Activated T-helper 2 cell treated with anti-CD3 and anti-CD28 coated beads, Interferon-gamma antibody, Interleukin-2, Interleukin-4, amounts not matched to agents 10 μg/mL and 5 μg/mL and 100 μg/mL, durations not matched to agents 14 hours and 24 hours and 36 hours (primary cell): ENCODE data around the gene TOR1B. TPM values are rescaled to one million over a fixed set of nuclear protein-coding genes. Genes with fewer than 3 reads are reported as not detected.
A peak's percentile ranks its signal among the peaks of the same experiment; 100 is the strongest.

Experiments used
- DNase-seq: peaks from one replicate; pipeline ENCODE4 v3.0.0; 2021; ENCODE audit warnings: low spot score
- H3K27ac Mint-ChIP-seq: one replicate; pipeline ENCODE4 v1.8.0; 2021; ENCODE audit warnings: mixed read lengths
- H3K27me3 Mint-ChIP-seq: one replicate; pipeline ENCODE4 v1.8.0; 2021; ENCODE audit warnings: low read depth, mixed read lengths
- H3K36me3 Mint-ChIP-seq: one replicate; pipeline ENCODE4 v1.8.0; 2021; ENCODE audit warnings: low read depth, mixed read lengths
- H3K4me1 Mint-ChIP-seq: one replicate; pipeline ENCODE4 v1.8.0; 2021; ENCODE audit warnings: low read depth, mixed read lengths
- H3K4me3 Mint-ChIP-seq: one replicate; pipeline ENCODE4 v1.8.0; 2021; ENCODE audit warnings: low read depth, mild to moderate bottlenecking, moderate library complexity, mixed read lengths
- H3K9me3 Mint-ChIP-seq: one replicate; pipeline ENCODE4 v1.8.0; 2021; ENCODE audit warnings: mixed read lengths
- intact Hi-C: fragments of 100-400 bp; cut with micrococcal nuclease; formaldehyde crosslinking; loops from one replicate; pipeline ENCODE4 v1.15.1; 2023
- total RNA-seq: library from RNA; stranded (reverse); gene quantifications from 2 replicates; pipeline ENCODE4 v1.2.3, GENCODE V29; 2022

The TOR1B gene
- total RNA-seq, 1 donor from 2014 or later = 25.2 TPM

DNA sequence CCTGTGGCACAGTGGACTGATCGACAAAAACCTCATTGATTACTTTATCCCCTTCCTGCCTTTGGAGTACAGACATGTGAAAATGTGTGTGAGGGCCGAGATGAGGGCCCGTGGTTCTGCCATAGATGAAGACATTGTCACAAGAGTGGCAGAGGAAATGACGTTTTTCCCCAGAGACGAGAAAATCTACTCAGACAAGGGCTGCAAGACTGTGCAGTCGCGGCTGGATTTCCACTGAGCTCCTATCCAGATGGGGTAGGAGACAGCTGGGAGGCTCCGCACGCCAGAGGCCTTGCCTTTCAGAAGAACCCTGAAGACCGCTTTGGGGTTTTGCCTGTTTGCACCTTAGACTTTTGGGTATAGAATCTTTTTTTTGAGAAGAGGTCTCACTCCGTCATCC is 6.4 kb downstream of the TOR1B start:
- Mint-ChIP-seq H3K4me1 (peaks cover 16% of the 10 kb centered on the region), H3K27me3 (no peaks in the 10 kb centered on the region), H3K4me3 (no peak overlapping the region), H3K27ac (no peak overlapping the region), H3K9me3 (no peaks in the 10 kb centered on the region), H3K36me3 (peaks cover 71% of the 10 kb centered on the region)
- no peak for DNase-seq
- intact Hi-C loops = no loop called here

DNA sequence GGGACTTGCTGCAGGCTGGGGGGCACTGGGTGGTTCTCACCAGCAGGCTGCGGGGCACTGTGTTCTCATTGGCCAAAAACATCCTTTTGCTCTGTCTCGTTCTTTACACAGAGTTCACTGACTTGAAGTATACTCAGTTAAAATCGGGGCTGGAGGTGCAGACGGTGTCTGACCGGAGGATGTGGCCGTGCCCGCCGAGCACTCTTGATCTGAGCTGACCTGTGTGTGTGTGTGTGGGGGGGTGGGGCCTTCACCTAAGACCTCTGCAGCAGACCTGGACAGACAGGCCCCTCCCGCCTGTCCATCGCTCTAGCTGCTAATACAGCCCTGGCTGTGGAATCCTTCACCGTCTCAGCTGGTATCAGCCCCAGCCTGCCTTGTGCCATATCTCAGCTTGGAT is 7.1 kb downstream of the TOR1B start:
- Mint-ChIP-seq H3K4me1 (peaks cover 16% of the 10 kb centered on the region), H3K36me3 (peaks cover 75% of the 10 kb centered on the region), H3K9me3 (no peaks in the 10 kb centered on the region), H3K27me3 (no peaks in the 10 kb centered on the region), H3K27ac (no peak overlapping the region), H3K4me3 (no peak overlapping the region)
- intact Hi-C loops = no loop called here
- DNase-seq = no peak

DNA sequence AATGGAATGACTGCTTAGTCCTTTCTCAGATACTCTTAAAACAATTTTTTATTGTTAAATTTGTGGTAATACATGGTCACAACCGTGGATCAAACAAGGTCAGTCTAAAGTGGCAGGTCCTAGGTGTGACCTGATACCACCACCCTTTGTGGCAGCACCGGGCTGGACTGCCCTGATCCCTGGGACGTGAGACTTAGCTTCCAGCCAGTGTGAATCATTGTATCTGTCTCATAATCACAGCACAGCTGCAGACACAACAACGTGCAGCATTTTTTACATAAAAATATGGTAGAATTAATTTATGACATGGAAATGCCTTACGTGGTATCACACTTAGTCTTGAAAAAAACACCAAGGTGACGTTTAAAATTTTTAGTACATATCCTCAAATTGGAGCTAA is 7.8 kb downstream of the TOR1B start:
- Mint-ChIP-seq H3K27me3 (no peaks in the 10 kb centered on the region), H3K27ac (no peak overlapping the region), H3K4me1 (peaks cover 13% of the 10 kb centered on the region), H3K36me3 (peaks cover 76% of the 10 kb centered on the region), H3K4me3 (no peak overlapping the region), H3K9me3 (no peaks in the 10 kb centered on the region)
- intact Hi-C loops = no loop called here
- DNase-seq = no peak

DNA sequence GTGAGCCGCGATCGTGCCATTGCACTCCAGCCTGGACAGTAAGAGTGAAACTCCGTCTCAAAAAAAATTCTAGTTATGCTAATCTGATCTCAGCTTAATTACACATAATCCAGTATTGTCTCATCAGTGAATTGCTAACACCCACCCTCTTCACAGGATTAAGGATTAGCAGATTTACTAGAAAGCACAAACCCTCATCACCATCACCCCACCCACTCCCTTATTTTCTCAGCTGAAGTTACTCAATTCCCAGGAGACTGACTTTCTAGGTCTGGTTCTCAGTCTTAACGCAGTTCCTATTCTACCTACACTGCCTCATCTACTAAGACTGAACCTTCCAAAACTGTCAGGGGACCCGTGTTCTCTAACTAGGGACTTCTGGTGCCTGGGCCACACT is 9.0 kb downstream of the TOR1B start:
- DNase-seq = no peak
- H3K27me3 Mint-ChIP-seq = no peaks in the 10 kb centered on the region
- peaks cover 5% of the 10 kb centered on the region for H3K4me1 Mint-ChIP-seq
- no peaks in the 10 kb centered on the region for H3K9me3 Mint-ChIP-seq
- no peak overlapping the region for H3K4me3 Mint-ChIP-seq
- peaks cover 76% of the 10 kb centered on the region for H3K36me3 Mint-ChIP-seq
- intact Hi-C loops = no loop called here
- H3K27ac Mint-ChIP-seq = peak overlapping the region; percentile 21

DNA sequence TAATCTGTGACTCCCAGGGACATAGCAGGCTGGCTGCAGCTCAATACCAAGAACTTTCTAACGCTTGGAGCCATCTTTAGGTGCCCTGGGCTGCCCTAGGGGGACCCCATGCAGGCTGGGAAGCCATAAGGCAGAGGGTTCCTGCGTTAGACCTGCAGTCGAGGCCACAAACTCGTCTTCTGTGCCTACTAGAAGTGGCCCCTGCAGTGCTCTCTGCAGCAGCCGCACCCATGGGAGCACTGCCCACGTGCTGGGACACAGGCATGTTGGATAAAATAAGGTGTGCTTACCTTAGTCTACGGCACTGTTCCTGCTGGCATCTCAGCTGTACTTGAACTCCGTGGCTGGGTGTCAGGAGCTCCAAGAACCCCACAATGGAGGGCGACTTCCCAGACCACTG is 9.4 kb downstream of the TOR1B start:
- Mint-ChIP-seq H3K36me3 (peaks cover 76% of the 10 kb centered on the region), H3K9me3 (no peaks in the 10 kb centered on the region), H3K27me3 (no peaks in the 10 kb centered on the region), H3K4me1 (peaks cover 3% of the 10 kb centered on the region), H3K4me3 (no peak overlapping the region), H3K27ac (no peak overlapping the region)
- no peak for DNase-seq
- intact Hi-C loops = no loop called here

DNA sequence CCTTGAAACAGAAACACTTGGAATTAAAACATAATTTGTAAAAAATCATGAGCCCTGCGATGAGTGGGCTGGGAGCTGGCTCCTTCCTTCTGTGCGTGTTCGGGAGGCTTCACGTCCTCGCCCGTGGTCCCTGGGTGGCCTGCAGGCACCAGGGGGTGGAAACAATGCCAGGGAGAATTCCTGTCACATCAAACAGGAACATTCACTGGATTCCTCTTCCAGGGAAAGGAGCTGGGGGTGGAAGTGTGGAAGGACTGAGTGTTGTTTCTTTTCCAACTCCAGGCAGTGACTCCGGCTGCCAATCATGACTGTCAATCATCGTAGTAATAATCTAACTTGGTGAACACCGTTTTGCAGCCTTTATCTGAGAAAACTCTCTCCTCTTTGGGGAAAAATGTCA is 10.7 kb downstream of the TOR1B start:
- Mint-ChIP-seq H3K27ac (no peak overlapping the region), H3K4me1 (peaks cover 3% of the 10 kb centered on the region), H3K27me3 (no peaks in the 10 kb centered on the region), H3K36me3 (peaks cover 78% of the 10 kb centered on the region), H3K9me3 (no peaks in the 10 kb centered on the region), H3K4me3 (no peak overlapping the region)
- DNase-seq = no peak
- intact Hi-C loops = no loop called here

DNA sequence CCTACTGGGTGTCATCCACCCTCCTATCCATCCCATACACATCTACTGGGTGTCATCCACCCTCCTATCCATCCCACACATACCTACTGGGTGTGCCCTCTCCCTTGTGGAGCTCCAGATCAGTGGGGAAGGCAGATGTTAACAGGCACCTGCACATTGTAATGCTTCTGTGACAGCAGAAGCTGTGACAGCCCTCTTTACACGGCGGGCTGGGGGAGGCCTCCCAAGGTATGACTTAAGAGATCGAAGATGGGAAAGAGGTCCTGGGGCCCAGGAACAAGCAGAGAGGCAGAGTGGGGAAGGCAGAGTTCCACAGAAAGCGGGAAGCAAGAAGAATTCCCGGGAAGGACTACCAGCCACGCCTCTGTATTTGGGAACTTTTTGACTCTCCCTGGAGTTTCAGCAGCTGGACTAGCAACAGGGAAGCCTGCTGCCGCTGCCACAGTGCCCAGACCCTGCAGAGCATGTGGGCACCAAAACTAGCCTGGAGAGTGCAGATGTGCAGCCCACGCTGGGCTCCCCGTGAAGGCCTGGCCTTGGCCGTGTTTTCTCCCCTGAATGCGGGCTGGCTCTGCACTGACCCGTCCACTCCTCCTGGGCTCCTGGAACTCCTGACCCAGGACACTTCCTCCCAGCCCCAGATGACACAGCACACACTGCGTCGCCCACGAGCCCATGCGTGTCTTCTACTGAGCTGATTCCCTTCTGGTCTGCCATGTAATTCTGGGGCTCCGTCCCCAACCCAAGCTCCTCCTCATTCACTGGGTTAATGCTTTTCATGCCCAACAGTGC is 11.6 kb downstream of the TOR1B start:
- H3K36me3 Mint-ChIP-seq = peaks cover 74% of the 10 kb centered on the region
- peaks cover 3% of the 10 kb centered on the region for H3K4me1 Mint-ChIP-seq
- H3K27me3 Mint-ChIP-seq = no peaks in the 10 kb centered on the region
- H3K4me3 Mint-ChIP-seq = no peak overlapping the region
- intact Hi-C loops = no loop called here
- H3K27ac Mint-ChIP-seq = no peak overlapping the region
- no peak for DNase-seq
- H3K9me3 Mint-ChIP-seq = no peaks in the 10 kb centered on the region

DNA sequence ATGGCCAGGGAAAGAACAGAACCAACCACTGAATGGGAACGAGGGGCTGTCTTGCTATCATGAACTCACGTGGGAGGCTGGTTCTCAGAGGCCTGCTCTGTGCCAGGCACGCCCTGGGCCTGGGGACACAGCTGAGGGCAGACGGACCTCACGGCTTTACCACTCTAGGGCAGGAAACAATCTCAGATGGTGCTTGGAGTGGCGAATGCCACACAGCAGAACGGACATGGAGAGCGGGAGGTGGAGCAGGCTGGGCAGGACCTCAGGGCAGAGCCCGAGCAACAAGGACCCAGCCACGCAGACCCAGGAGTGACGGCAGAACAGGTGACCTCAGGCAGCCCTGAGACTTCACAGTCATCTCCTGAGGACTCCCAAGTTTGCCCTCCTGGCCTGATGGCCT is 12.3 kb downstream of the TOR1B start:
- intact Hi-C loops = no loop called here
- H3K4me1 Mint-ChIP-seq = peaks cover 3% of the 10 kb centered on the region
- peaks cover 67% of the 10 kb centered on the region for H3K36me3 Mint-ChIP-seq
- no peak for DNase-seq
- no peaks in the 10 kb centered on the region for H3K27me3 Mint-ChIP-seq
- H3K27ac Mint-ChIP-seq = no peak overlapping the region
- H3K9me3 Mint-ChIP-seq = no peaks in the 10 kb centered on the region
- no peak overlapping the region for H3K4me3 Mint-ChIP-seq

DNA sequence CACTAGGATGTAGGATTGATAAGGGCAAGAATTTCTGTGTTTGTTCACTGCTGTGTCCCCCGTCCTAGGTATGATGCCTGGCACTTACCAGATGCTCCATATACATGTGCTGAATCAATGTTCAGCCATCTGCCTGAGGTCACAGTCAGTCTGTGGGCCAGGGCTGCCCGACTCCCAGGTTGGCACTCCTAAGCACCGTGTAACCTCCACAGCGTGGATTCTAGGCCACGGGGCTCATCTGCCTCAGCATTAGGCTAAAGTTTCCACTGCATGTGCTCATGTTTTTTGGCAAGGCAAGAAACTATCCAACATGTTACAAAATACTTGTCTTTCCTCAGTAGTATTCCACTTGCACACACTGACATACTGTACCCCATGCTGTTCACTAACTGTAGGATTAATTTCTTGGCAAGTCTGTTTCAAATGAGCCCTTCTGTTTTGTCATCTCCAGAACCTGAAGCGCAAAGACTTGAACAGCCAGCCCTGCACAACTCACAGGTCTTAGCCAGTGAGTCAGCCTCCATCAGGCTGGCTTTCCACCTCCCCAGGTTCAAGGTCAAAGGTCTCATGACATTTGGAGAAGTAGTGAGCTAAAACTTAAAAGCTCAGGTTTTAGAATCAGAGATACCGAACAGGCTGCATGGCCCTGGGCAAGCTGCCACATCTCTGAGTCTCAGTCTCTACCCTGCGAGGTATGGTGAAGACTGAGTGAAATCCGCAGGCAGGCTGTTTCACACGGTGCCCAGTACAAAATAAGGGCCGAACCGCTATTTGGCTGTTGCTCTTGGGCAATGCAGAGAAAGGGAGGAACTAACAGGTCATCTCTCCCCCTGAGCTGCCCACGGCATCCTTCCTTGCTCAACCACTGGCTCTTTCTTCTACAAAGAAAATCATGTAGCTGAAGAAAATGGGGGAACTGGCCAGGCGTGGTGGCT is 13.8 kb downstream of the TOR1B start:
- intact Hi-C loops = no loop called here
- Mint-ChIP-seq H3K27me3 (no peaks in the 10 kb centered on the region), H3K4me1 (peaks cover 3% of the 10 kb centered on the region), H3K36me3 (peaks cover 66% of the 10 kb centered on the region), H3K4me3 (no peak overlapping the region), H3K9me3 (no peaks in the 10 kb centered on the region), H3K27ac (no peak overlapping the region)
- DNase-seq = no peak

DNA sequence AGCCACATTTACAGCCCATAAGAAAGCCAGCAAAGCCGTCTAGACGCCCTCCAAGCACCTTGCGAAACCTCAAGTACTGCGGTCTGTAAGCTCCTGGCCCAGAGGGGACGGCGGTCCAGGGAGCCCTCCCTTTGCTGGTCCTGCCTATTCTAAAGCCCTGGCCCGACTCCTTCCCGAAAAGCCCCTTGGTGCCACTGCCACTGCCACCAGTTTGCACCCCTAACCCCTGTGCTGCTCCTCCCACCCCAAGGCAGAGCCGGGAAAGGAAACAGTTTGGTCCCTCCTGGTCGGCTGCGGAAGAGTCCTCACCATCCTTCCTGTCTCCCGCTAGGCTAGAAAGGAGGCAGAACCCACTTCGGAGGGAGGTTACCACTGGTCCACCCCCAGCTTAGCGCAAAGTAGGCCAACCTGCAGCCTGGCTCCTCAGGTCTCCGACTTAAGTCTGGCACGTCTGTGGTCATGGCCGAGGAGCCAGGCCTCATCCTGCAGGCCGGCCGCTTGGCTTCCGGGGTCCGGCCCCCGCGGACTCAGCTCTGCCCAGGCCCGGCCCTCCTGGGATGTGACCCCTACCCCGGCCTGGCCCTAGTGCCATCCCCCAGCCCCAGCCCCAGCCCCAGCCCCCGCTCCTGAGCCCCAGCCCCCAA is 20.0 kb downstream of the TOR1B start:
- Mint-ChIP-seq H3K9me3 (no peaks in the 10 kb centered on the region), H3K27me3 (no peaks in the 10 kb centered on the region)
- intact Hi-C loops = loop anchor here (1.0 kb wide), 1 partner anchor 20 kb away; the partner anchor contains the start of gene TOR1B

DNA sequence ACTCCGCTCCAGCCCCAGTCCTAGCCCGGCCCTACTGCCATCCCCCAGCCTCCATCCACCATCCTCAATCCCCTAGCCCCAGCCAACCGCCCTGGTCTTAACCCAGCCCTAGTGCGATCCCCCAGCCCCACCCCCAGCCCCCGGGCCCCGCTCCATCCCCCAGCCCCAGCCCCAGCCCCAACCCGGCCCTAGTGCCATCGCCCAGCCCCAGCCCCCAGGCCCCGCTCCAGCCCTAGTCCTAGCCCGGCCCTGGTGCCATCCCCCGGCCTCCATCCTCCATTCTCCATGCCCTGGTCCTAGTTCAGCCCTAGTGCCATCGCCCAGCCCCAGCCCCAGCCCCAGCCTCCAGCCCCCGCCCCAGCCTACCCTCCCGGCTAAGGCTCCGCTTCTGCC is 20.6 kb downstream of the TOR1B start:
- Mint-ChIP-seq H3K27me3 (no peaks in the 10 kb centered on the region), H3K4me3 (peak overlapping the region; percentile 83), H3K9me3 (no peaks in the 10 kb centered on the region), H3K36me3 (peaks cover 44% of the 10 kb centered on the region), H3K27ac (peak overlapping the region; percentile 57), H3K4me1 (peaks cover 9% of the 10 kb centered on the region)
- no peak for DNase-seq
- intact Hi-C loops = loop anchor here (1.0 kb wide), 1 partner anchor 20 kb away; the partner anchor contains the start of gene TOR1B

More for the DNA sequence above, 20.0 kb downstream of the TOR1B start:
- peaks cover 9% of the 10 kb centered on the region for H3K4me1 Mint-ChIP-seq
- DNase-seq = no peak
- H3K36me3 Mint-ChIP-seq = peaks cover 45% of the 10 kb centered on the region
- H3K27ac Mint-ChIP-seq = peak overlapping the region; percentile 57
- H3K4me3 Mint-ChIP-seq = peak overlapping the region; percentile 83

DNA sequence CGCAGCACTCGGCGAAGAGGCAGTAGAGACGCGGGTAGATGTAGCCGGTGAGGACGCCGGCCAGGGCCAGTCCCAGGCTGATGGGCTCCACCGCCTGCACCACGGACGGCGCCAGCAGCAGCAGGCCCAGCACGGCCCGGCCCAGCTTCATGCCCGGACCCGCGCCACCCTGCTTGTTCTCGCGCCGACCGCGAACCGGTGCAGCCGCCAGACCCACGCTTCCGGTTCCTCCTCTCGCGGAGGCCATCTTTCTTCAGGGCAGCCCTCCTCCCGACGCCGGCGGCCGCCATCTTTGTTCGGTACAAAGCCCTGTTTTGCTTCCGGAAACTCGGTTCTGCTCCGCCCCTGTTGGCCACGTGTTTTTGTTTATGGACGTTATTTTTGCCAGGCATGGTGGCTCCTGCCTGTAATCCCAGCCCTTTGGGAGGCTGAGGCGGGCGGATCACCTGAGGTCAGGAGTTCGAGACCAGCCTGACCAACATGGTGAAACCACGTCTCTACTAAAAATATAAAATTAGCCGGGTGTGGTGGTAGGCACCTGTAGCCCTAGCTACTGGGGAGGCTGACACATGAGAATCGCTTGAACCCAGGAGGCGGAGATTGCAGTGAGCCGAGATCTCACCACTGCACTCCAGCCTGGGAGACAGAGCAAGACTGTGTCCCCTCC is 21.1 kb downstream of the TOR1B start, which contains the start of gene TOR1A:
Gene TOR1A, minus strand, starts transcription at position 202 of the 667 bp plus-strand sequence. Its CDS starts 51 bp downstream, at position 151.
- H3K27me3 Mint-ChIP-seq = no peaks in the 10 kb centered on the region
- peak within 1 kb of the TSS; percentile 57 for H3K27ac Mint-ChIP-seq
- intact Hi-C loops = loop anchor here (1.0 kb wide), 2 partner anchors 11 to 21 kb away; partner anchors contain the start of genes C9orf78, TOR1B and USP20
- H3K9me3 Mint-ChIP-seq = no peaks in the 10 kb centered on the region
- H3K4me3 Mint-ChIP-seq = peak within 1 kb of the TSS; percentile 83
- DNase-seq = peak; percentile 91
- peaks cover 44% of the 10 kb centered on the region for H3K36me3 Mint-ChIP-seq
- H3K4me1 Mint-ChIP-seq = peaks cover 9% of the 10 kb centered on the region
